VCaP (cell line): ENCODE measurements around the gene CKS1B.

Source experiments
- H3K27ac ChIP-seq: fragments of 450-650 bp; 2 replicates; pipeline ENCODE4 v1.5.1; 2017
- CTCF ChIP-seq: fragments of 450-650 bp; conservative IDR thresholded peaks from 2 replicates; pipeline ENCODE4 v1.5.1; 2017; ENCODE audit warnings: mild to moderate bottlenecking, moderate library complexity

Gene CKS1B

GRCh38 chr1:155002464-155003226 lies 28.2 kb downstream of the CKS1B start, which contains the start of gene ZBTB7B:
TSS of gene ZBTB7B (plus strand) at chr1:155002802. CDS start at chr1:155014661, 11,859 bp downstream.
- H3K27ac ChIP-seq, result peak within 1 kb of the TSS; percentile 100
- TF ChIP-seq CTCF, result no peak

DNA sequence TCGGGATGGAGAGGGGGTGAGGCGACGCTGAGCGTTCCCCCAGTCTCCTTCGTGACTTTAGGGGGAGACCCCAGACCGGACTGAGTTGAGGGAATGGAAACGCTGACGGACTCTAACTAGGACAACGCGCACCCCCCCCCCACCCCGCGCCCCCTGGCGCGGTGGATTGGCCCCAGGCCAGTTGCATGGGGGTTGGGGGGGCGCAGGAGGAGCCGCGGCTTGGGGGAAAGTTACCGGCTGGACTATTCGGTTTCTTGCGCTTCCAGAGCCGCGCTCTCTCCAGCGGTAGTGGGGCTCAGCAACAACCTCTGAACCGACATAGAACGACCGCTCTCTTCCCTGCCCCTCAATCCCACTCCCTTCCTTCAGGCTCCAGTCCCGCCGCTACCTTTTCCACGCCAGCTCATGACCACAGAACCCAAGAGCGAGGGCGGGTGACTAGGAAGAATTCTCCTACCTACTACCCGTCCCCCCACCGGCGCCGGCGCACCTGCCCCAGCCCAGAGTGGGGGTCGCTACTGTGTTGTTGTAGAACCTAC lies 28.8 kb downstream of the CKS1B start:
- H3K27ac ChIP-seq, result peak overlapping the region; percentile 100
- TF ChIP-seq CTCF, result no peak

- no peak; the same call in 1 of the 2 replicates for TF ChIP-seq CTCF
- peak overlapping the region; percentile 100 for H3K27ac ChIP-seq
These were observed 29.4 kb downstream of the CKS1B start for GRCh38 chr1:155003766-155004351.

GRCh38 chr1:155004352-155005075 lies 30.0 kb downstream of the CKS1B start:
- H3K27ac ChIP-seq, result peak overlapping the region; percentile 100
- no peak for TF ChIP-seq CTCF

DNA sequence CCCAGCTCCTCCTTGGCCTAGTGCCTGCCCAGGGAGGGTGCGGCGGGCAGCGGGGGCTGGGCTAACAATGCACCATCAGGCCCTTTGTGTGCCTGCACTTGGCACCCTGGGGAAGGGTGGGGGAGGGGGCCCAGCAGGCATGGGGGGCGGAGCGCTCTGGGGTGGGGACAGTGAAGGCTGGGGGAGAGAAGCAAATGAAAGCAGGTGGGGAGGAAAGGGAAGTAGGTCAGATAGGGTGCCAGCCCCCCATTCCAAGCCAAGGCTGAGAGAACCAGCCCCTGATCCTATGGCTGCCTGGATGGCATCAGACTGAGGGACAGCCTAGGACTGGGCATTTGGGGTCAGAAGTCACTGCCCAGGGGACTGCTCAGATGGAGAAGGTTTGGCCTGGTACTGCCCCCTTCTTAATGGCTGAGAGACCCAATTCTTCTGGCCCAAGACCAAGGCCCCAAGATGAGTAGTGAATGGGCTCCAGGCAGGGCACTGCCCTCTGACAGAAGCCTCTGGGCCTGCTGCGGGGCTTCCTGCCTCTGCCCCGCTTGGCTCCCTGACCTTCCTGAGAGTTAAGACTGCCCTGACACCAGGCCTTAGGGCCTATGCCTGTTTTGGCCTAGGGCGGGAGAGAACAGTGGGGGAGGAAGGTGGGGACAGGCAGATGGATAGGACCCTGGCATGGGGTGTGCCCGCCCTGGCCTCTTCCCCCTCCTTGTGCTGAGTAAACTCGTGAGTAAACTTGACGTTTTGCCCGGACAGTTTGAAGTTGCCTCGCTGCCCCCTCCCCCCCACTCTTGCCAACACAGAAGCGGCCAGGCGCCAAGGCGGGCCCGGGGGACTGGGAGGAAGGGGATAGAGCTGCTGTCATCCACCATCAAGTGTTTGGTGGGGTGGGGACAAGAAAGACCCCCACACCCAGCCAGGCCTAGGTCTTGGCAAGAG lies 30.9 kb downstream of the CKS1B start:
- peak overlapping the region; percentile 100 for H3K27ac ChIP-seq
- no peak for TF ChIP-seq CTCF

GRCh38 chr1:155006601-155007101 lies 32.2 kb downstream of the CKS1B start:
- TF ChIP-seq CTCF, result no peak
- peak overlapping the region; percentile 100 for H3K27ac ChIP-seq
